Measurements from ENCODE around the gene CARS1. TPM values are rescaled to one million over a fixed set of nuclear protein-coding genes. Genes with fewer than 3 reads are reported as not detected.

The CARS1 gene
- total and polyA plus RNA-seq, 2 of the 4 experiments (the other 2 are of a cell fraction): 72.7 to 78.3 TPM

GRCh38 chr11:3095712-3096361 lies 38.6 kb upstream of the CARS1 start (continued):
- TF ChIP-seq RFX5 (IDR thresholded peaks at IDR 0.05; ENCODE audit: low read depth, low read length) (no peak), CHD1 (IDR thresholded peaks at IDR 0.05; ENCODE audit: low read depth, low read length) (no peak)

- no peak overlapping the region for H3K4me3 ChIP-seq (ENCODE audit: insufficient read depth, low read depth, low read length)
- dilution Hi-C loops (cut with HindIII; ENCODE audit: low sequenced_read_pairs, unreplicated experiment) (no loop called here), in situ Hi-C loops (cut with MboI; ENCODE audit: low sequenced_read_pairs) (loop anchor here (5.0 kb wide), 1 partner anchor 52 kb away; no protein-coding TSS in a partner anchor), intact Hi-C loops (cut with micrococcal nuclease) (loop anchor here (5.0 kb wide), 1 partner anchor 57 kb away; no protein-coding TSS in a partner anchor)
- H2AK5ac ChIP-seq (ENCODE audit: low read depth, low read length): peak overlapping the region; percentile 51
- BruUV-seq (replicated peaks): no TSS peak
- H3K79me1 ChIP-seq (ENCODE audit: low read depth in 1 of 2, low read length in 2 of 2): peaks cover 0 to 15% of the 10 kb centered on the region in 2 experiments; a peak in 1 of 4 replicates
- H3K9ac ChIP-seq (ENCODE audit: low read depth, low read length): no peak overlapping the region
- H2AFZ ChIP-seq (replicated peaks; ENCODE audit: low read length, poor library complexity): no peak overlapping the region
- H2BK120ac ChIP-seq (ENCODE audit: low read depth, low read length): peak overlapping the region; percentile 35; the same call in 1 of the 2 replicates
- H3K56ac ChIP-seq (ENCODE audit: extremely low read depth, insufficient read depth, low read length): no peak overlapping the region
- H3K14ac ChIP-seq (replicated peaks; ENCODE audit: low read depth, low read length): 0 out of 2 replicates have a peak overlapping the region, but pooled peaks have one; percentile 57
- H3K18ac ChIP-seq (ENCODE audit: low read depth, low read length): no peak overlapping the region
- H3K27me3 ChIP-seq (ENCODE audit: control insufficient read depth, insufficient read depth, low read length): no peaks in the 10 kb centered on the region
- 93% methylated on average over 6 of the region's 21 CpGs; no CpG with 5 or more reads in 1 of the 2 experiments for WGBS, 2 experiments (ENCODE audit: extremely low coverage in 2 of 2, insufficient read length in 1 of 2)
- H2BK5ac ChIP-seq (ENCODE audit: low read depth, low read length, poor library complexity, severe bottlenecking): no peak overlapping the region
- H4K8ac ChIP-seq (ENCODE audit: low read depth in 2 of 2, low read length in 2 of 2): no peak overlapping the region
- peaks cover 8% of the 10 kb centered on the region for H4K20me1 ChIP-seq (ENCODE audit: insufficient read depth, low read length)
- peaks cover 51% of the 10 kb centered on the region for H3K36me3 ChIP-seq (ENCODE audit: control insufficient read depth, insufficient read depth, low read length)
- no peak overlapping the region for H3K4me2 ChIP-seq (ENCODE audit: low read depth, low read length)
- no peak for TF ChIP-seq RAD21 (IDR thresholded peaks at IDR 0.05; ENCODE audit: low read length)
- no peak for TF ChIP-seq CHD1 (IDR thresholded peaks at IDR 0.05; ENCODE audit: low read depth, low read length)
- no peak for TF ChIP-seq RFX5 (IDR thresholded peaks at IDR 0.05; ENCODE audit: low read depth, low read length)
- no peak for TF ChIP-seq MAFK (IDR thresholded peaks at IDR 0.05; ENCODE audit: low read depth, low read length)
- no peak for TF ChIP-seq USF2 (IDR thresholded peaks at IDR 0.05; ENCODE audit: low read depth, low read length)
- TF ChIP-seq CTCF (conservative IDR thresholded peaks at IDR 0.05; ENCODE audit: low read depth, low read length): no peak
- no peak for TF ChIP-seq BHLHE40 (IDR thresholded peaks at IDR 0.05; ENCODE audit: low read depth, low read length)
- TF ChIP-seq SMC3 (IDR thresholded peaks at IDR 0.05; ENCODE audit: low read depth, low read length): no peak
- no peak for TF ChIP-seq ELK1 (IDR thresholded peaks at IDR 0.05; ENCODE audit: borderline replicate concordance, low read depth, low read length)
- no peak overlapping the region; the same call in 1 of the 2 replicates for H3K23ac ChIP-seq (ENCODE audit: low read depth, low read length)
- H4K5ac ChIP-seq (ENCODE audit: low read depth, low read length): no peak overlapping the region
- DNase-seq (no peak), ATAC-seq (ENCODE audit: low read depth) (no peak)
- H2BK15ac ChIP-seq (ENCODE audit: low read depth, low read length): peak overlapping the region; percentile 59; the same call in 1 of the 3 replicates
- H2AK9ac ChIP-seq (replicated peaks; ENCODE audit: low read depth, low read length, poor library complexity): peak overlapping the region; percentile 13
- no peaks in the 10 kb centered on the region for H3K9me1 ChIP-seq (ENCODE audit: insufficient read depth, low read length)
- H3K4me1 ChIP-seq (ENCODE audit: control insufficient read depth, insufficient read depth, low read length): peaks cover 9% of the 10 kb centered on the region
- peak overlapping the region; percentile 82; the same call in 1 of the 2 replicates for H3K4ac ChIP-seq (ENCODE audit: low read depth, low read length)
- ChIA-PET POLR2A (ENCODE audit: unreplicated experiment) (interaction anchor here (0.5 kb wide), 1 partner anchor 19 kb away, joined by 4 read pairs; no protein-coding TSS in a partner anchor), CTCF (no interaction called here)
- H2BK20ac ChIP-seq (ENCODE audit: low read depth, low read length): peak overlapping the region; percentile 57; the same call in 1 of the 2 replicates
- no peak overlapping the region for H3K27ac ChIP-seq (ENCODE audit: insufficient read depth, low read length)
- no peak overlapping the region for H4K91ac ChIP-seq (ENCODE audit: insufficient read depth, low read depth, low read length)
- H3K9me3 ChIP-seq (ENCODE audit: control insufficient read depth, insufficient read depth, low read length): no peaks in the 10 kb centered on the region
These were observed 37.1 kb upstream of the CARS1 start for GRCh38 chr11:3094223-3094824.

Measured in IMR-90 (cell line).